Calu3 (cell line): ENCODE results near the gene CADM3. TPM values are rescaled to one million over a fixed set of nuclear protein-coding genes. Genes with fewer than 3 reads are reported as not detected.

Source experiments
- BruUV-seq: library from RNA; stranded (reverse); fragments of 400-500 nt; replicated peaks from 2 replicates; lab custom pipeline; 2021; lab: Mats Ljungman, UMichigan
- CTCF ChIA-PET: fragments of 300-600 bp; sonication (Branson Sonifier 250); formaldehyde crosslinking; loops from one replicate; lab custom pipeline; 2022; ENCODE audit warnings: antibody characterized with exemption; lab: Charles Lee
- DNase-seq: peaks from one replicate; pipeline ENCODE4 v3.0.0; 2022
- H3K27ac Mint-ChIP-seq: one replicate; pipeline ENCODE4 v1.8.0; 2022; ENCODE audit warnings: mixed read lengths; ENCODE audit not compliant: unreplicated experiment
- H3K27me3 Mint-ChIP-seq: one replicate; pipeline ENCODE4 v1.8.0; 2022; ENCODE audit warnings: mixed read lengths; ENCODE audit not compliant: unreplicated experiment
- H3K36me3 Mint-ChIP-seq: one replicate; pipeline ENCODE4 v1.8.0; 2022; ENCODE audit warnings: mild to moderate bottlenecking, moderate library complexity, mixed read lengths; ENCODE audit not compliant: insufficient read depth, unreplicated experiment
- H3K4me1 Mint-ChIP-seq: one replicate; pipeline ENCODE4 v1.8.0; 2022; ENCODE audit warnings: mild to moderate bottlenecking, low read depth, mixed read lengths; ENCODE audit not compliant: unreplicated experiment
- H3K4me3 Mint-ChIP-seq: one replicate; pipeline ENCODE4 v1.8.0; 2022; ENCODE audit warnings: mild to moderate bottlenecking, low read depth, moderate library complexity, mixed read lengths; ENCODE audit not compliant: unreplicated experiment
- H3K9me3 Mint-ChIP-seq: one replicate; pipeline ENCODE4 v1.8.0; 2022; ENCODE audit warnings: low read depth, mixed read lengths; ENCODE audit not compliant: unreplicated experiment
- CTCF ChIP-seq: fragments of 200-600 bp; IDR thresholded peaks from one replicate; pipeline ENCODE4 v1.8.0; 2022; ENCODE audit warnings: antibody characterized with exemption; ENCODE audit not compliant: unreplicated experiment
- intact Hi-C: fragments of 100-400 bp; cut with micrococcal nuclease; formaldehyde crosslinking; loops from one replicate; pipeline ENCODE4 v1.10.0; 2022; ENCODE audit not compliant: unreplicated experiment
- total RNA-seq: library from RNA; stranded (reverse); gene quantifications from 2 replicates; pipeline ENCODE4 v1.2.3, GENCODE V29; 2022

Gene CADM3
- total RNA-seq, 1 experiment from 2014 or later, result not detected

DNA sequence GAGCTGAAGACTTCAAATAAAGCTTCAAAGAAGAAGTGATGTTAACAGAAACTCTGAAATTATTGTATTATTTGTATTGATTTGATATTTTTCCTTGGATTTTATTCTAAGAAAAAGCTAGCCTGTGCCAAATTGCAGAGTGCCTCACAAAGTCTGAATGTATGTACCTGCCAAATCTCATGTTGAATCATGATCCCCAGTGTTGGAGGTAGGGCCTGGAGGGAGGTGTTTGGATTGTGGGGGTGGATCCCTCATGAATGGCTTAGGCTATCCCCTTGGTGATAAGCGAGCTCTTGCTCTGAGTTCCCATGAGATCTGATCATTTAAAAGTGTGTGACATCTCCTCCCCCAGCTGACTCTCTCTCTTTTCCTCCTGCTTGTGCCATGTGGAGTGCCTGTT is 76.9 kb downstream of the CADM3 start:
- H3K9me3 Mint-ChIP-seq, result peaks cover 12% of the 10 kb centered on the region
- no peaks in the 10 kb centered on the region for H3K4me1 Mint-ChIP-seq
- H3K27me3 Mint-ChIP-seq, result no peaks in the 10 kb centered on the region
- no peak for TF ChIP-seq CTCF
- DNase-seq, result no peak
- H3K27ac Mint-ChIP-seq, result no peak overlapping the region
- H3K36me3 Mint-ChIP-seq, result no peaks in the 10 kb centered on the region
- no TSS peak for BruUV-seq
- H3K4me3 Mint-ChIP-seq, result no peak overlapping the region
- CTCF ChIA-PET, result interaction anchor here (0.8 kb wide), 1 partner anchor 549 kb away, joined by 5 read pairs; no protein-coding TSS in a partner anchor
- intact Hi-C loops, result no loop called here

DNA sequence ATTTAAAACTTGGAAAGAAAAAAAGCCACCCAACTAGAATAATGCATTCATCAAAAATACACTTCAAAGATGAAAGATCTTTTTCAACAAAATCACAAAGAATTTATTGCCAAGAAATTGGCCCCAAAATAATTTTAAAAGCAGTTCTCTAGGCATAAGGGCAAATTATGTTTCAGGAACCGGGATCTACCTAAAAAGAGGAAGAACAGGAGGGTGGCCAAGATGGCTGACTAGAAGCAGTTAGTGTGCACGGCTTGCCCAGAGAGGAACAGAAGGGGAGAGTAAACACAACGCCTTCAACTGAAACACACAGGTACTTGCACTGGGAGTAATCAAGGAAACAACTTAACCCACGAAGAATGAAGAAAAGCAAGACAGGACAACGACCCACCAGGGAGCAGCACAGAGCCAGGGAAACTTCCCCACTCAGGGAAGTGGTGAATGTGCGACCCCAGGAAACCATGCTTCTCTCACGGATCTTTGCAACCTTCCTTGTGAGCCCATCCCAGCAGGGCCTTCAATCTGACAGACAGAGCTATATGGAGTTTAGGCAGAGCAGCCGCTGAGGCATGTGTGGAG is 79.3 kb downstream of the CADM3 start:
- Mint-ChIP-seq H3K9me3 (peaks cover 8% of the 10 kb centered on the region), H3K4me3 (no peak overlapping the region), H3K36me3 (no peaks in the 10 kb centered on the region), H3K4me1 (no peaks in the 10 kb centered on the region), H3K27ac (no peak overlapping the region), H3K27me3 (no peaks in the 10 kb centered on the region)
- no peak for DNase-seq
- TF ChIP-seq CTCF, result no peak
- no TSS peak for BruUV-seq
- intact Hi-C loops, result no loop called here
- CTCF ChIA-PET, result no interaction called here

Other genes with a start within 250 kb of the CADM3 start
- gene PYHIN1, start 240.1 kb upstream of the CADM3 start, total RNA-seq, result 0.98 TPM in 1 of 2 replicates, not detected in the other
- 52.8 and 84.5 TPM in 2 replicates for gene IFI16, start 161.7 kb upstream of the CADM3 start, total RNA-seq
- gene AIM2, start 94.8 kb upstream of the CADM3 start, total RNA-seq, result not detected in 2 replicates
- gene ACKR1, start 33.3 kb downstream of the CADM3 start, total RNA-seq, result not detected in 2 replicates
- not detected in 2 replicates for gene FCER1A, start 130.7 kb downstream of the CADM3 start, total RNA-seq